ENCODE data around the gene GTSE1. TPM values are rescaled to one million over a fixed set of nuclear protein-coding genes. Genes with fewer than 3 reads are reported as not detected.

Gene GTSE1
- polyA plus RNA-seq, 3 donors: 0.04 TPM; not detected in 2

- Mint-ChIP-seq H3K36me3 (peaks cover 34 to 53% of the 10 kb centered on the region in 2 donors), H3K9me3 (no peaks in the 10 kb centered on the region), H3K4me3 (peak overlapping the region; percentile 92 to 96), H3K4me1 (peaks cover 15% of the 10 kb centered on the region), H3K27me3 (ENCODE audit: low read depth in 3 of 3) (no peaks in the 10 kb centered on the region), H3K27ac (peak overlapping the region in 6 of 7 donors; percentile 73 to 90 (median 87))
- Histone ChIP-seq H3K9ac (ENCODE audit: insufficient read depth, low read length, poor library complexity, severe bottlenecking) (peak overlapping the region; percentile 92), H3K36me3 (replicated peaks in 1 of 2; ENCODE audit: control insufficient read depth in 1 of 2, insufficient read depth in 2 of 2, low read length in 2 of 2) (peaks cover 42 to 59% of the 10 kb centered on the region in 2 donors), H3K27ac (ENCODE audit: low read depth in 1 of 2, low read length in 2 of 2) (peak overlapping the region in 1 of 2 donors; percentile 83), H3K4me3 (replicated peaks in 1 of 3; ENCODE audit: low read depth in 2 of 3, low read length in 3 of 3) (peak overlapping the region; percentile 61 to 97 (median 87)), H4K20me1 (ENCODE audit: insufficient read depth, low read length) (peaks cover 13% of the 10 kb centered on the region), H3K79me2 (ENCODE audit: insufficient read depth, low read length) (peaks cover 25% of the 10 kb centered on the region), H3K4me2 (replicated peaks; ENCODE audit: extremely low read depth, low read length, poor library complexity, severe bottlenecking) (peak overlapping the region; percentile 98), H2AFZ (ENCODE audit: insufficient read depth, low read depth, low read length, poor library complexity, severe bottlenecking) (peak overlapping the region; percentile 97), H3K27me3 (ENCODE audit: control insufficient read depth in 2 of 2, insufficient read depth in 2 of 2, low read length in 2 of 2) (no peaks in the 10 kb centered on the region), H3K4me1 (ENCODE audit: control insufficient read depth in 1 of 2, insufficient read depth in 2 of 2, low read length in 2 of 2) (peaks cover 10 to 14% of the 10 kb centered on the region in 2 donors), H3K9me3 (replicated peaks in 1 of 2; ENCODE audit: control insufficient read depth in 1 of 2, insufficient read depth in 1 of 2, low read length in 2 of 2) (no peaks in the 10 kb centered on the region)
- 16% methylated on average over 36 of the region's 42 CpGs for WGBS (ENCODE audit: insufficient coverage)
- intact Hi-C loops (cut with micrococcal nuclease): no loop called here
- no peak for DNase-seq
- TF ChIP-seq CTCF (IDR thresholded peaks at IDR 0.05): no peak
Observed at GRCh38 chr22:46336119-46337078, 39.7 kb downstream of the GTSE1 start.

GRCh38 chr22:46337870-46338269 lies 41.2 kb downstream of the GTSE1 start:
- peaks cover 46 to 53% of the 10 kb centered on the region in 2 donors for H3K36me3 Mint-ChIP-seq
- Histone ChIP-seq H3K36me3 (replicated peaks in 1 of 2; ENCODE audit: control insufficient read depth in 1 of 2, insufficient read depth in 2 of 2, low read length in 2 of 2) (peaks cover 46 to 61% of the 10 kb centered on the region in 2 donors), H3K27ac (ENCODE audit: low read depth in 1 of 2, low read length in 2 of 2) (no peak overlapping the region), H3K4me2 (replicated peaks; ENCODE audit: extremely low read depth, low read length, poor library complexity, severe bottlenecking) (no peak overlapping the region), H4K20me1 (ENCODE audit: insufficient read depth, low read length) (peaks cover 22% of the 10 kb centered on the region), H3K27me3 (ENCODE audit: control insufficient read depth in 2 of 2, insufficient read depth in 2 of 2, low read length in 2 of 2) (no peaks in the 10 kb centered on the region), H3K4me1 (ENCODE audit: control insufficient read depth in 1 of 2, insufficient read depth in 2 of 2, low read length in 2 of 2) (peaks cover 10 to 14% of the 10 kb centered on the region in 2 donors), H3K9ac (ENCODE audit: insufficient read depth, low read length, poor library complexity, severe bottlenecking) (no peak overlapping the region), H3K4me3 (replicated peaks in 1 of 3; ENCODE audit: low read depth in 2 of 3, low read length in 3 of 3) (no peak overlapping the region), H3K9me3 (replicated peaks in 1 of 2; ENCODE audit: control insufficient read depth in 1 of 2, insufficient read depth in 1 of 2, low read length in 2 of 2) (no peaks in the 10 kb centered on the region), H2AFZ (ENCODE audit: insufficient read depth, low read depth, low read length, poor library complexity, severe bottlenecking) (no peak overlapping the region), H3K79me2 (ENCODE audit: insufficient read depth, low read length) (peaks cover 25% of the 10 kb centered on the region)
- no peak overlapping the region for H3K27ac Mint-ChIP-seq
- intact Hi-C loops (cut with micrococcal nuclease): no loop called here
- 96% methylated on average over 7 of the region's 9 CpGs for WGBS (ENCODE audit: insufficient coverage)
- H3K9me3 Mint-ChIP-seq: no peaks in the 10 kb centered on the region
- no peak for DNase-seq
- no peak for TF ChIP-seq CTCF (IDR thresholded peaks at IDR 0.05)
- no peaks in the 10 kb centered on the region for H3K27me3 Mint-ChIP-seq (ENCODE audit: low read depth in 3 of 3)
- peaks cover 15% of the 10 kb centered on the region for H3K4me1 Mint-ChIP-seq
- H3K4me3 Mint-ChIP-seq: no peak overlapping the region
